Measurements from ENCODE around the gene TSHZ2.

GRCh38 chr20:53334861-53335260 is 362.7 kb downstream of the TSHZ2 start:
- no peak for TF ChIP-seq POLR2A (IDR thresholded peaks at IDR 0.05)
- no peak for TF ChIP-seq CTCF (IDR thresholded peaks at IDR 0.05)
- TF ChIP-seq POLR2AphosphoS5 (IDR thresholded peaks at IDR 0.05), result no peak

Measured in breast epithelium (tissue), 3 donors.